ENCODE measurements around the gene GMDS. TPM values are rescaled to one million over a fixed set of nuclear protein-coding genes. Genes with fewer than 3 reads are reported as not detected.

GMDS gene
- total and polyA plus RNA-seq, 2 experiments from 2014 or later = 30.1 to 36.5 TPM

GRCh38 chr6:1894954-1895353 lies 350.5 kb downstream of the GMDS start:
- H3K4me3 Mint-ChIP-seq = no peak overlapping the region
- Histone ChIP-seq H3F3A (replicated peaks; ENCODE audit: low read depth) (no peaks in the 10 kb centered on the region), H3K79me2 (replicated peaks; ENCODE audit: insufficient read depth) (no peaks in the 10 kb centered on the region), H3K9me2 (ENCODE audit: insufficient read depth) (no peaks in the 10 kb centered on the region), H4K20me1 (replicated peaks; ENCODE audit: insufficient read depth) (no peaks in the 10 kb centered on the region), H3K27ac (ENCODE audit: low read depth) (no peak overlapping the region), H3K4me2 (no peak overlapping the region), H3K4me1 (ENCODE audit: insufficient read depth) (no peaks in the 10 kb centered on the region), H2AFZ (no peak overlapping the region), H3K4me3 (no peak overlapping the region), H3K36me3 (ENCODE audit: insufficient read depth) (no peaks in the 10 kb centered on the region), H3K27me3 (ENCODE audit: insufficient read depth) (no peaks in the 10 kb centered on the region)
- DNase-seq (ENCODE audit: low spot score) (no peak), ATAC-seq (no peak)
- no peak for TF ChIP-seq NANOG (IDR thresholded peaks at IDR 0.05; ENCODE audit: borderline replicate concordance)
- no peak for TF ChIP-seq ZNF331 (CRISPR knock-in tag; IDR thresholded peaks at IDR 0.05; ENCODE audit: low read depth)
- TF ChIP-seq, protein P1, sequence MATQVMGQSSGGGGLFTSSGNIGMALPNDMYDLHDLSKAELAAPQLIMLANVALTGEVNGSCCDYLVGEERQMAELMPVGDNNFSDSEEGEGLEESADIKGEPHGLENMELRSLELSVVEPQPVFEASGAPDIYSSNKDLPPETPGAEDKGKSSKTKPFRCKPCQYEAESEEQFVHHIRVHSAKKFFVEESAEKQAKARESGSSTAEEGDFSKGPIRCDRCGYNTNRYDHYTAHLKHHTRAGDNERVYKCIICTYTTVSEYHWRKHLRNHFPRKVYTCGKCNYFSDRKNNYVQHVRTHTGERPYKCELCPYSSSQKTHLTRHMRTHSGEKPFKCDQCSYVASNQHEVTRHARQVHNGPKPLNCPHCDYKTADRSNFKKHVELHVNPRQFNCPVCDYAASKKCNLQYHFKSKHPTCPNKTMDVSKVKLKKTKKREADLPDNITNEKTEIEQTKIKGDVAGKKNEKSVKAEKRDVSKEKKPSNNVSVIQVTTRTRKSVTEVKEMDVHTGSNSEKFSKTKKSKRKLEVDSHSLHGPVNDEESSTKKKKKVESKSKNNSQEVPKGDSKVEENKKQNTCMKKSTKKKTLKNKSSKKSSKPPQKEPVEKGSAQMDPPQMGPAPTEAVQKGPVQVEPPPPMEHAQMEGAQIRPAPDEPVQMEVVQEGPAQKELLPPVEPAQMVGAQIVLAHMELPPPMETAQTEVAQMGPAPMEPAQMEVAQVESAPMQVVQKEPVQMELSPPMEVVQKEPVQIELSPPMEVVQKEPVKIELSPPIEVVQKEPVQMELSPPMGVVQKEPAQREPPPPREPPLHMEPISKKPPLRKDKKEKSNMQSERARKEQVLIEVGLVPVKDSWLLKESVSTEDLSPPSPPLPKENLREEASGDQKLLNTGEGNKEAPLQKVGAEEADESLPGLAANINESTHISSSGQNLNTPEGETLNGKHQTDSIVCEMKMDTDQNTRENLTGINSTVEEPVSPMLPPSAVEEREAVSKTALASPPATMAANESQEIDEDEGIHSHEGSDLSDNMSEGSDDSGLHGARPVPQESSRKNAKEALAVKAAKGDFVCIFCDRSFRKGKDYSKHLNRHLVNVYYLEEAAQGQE (IDR thresholded peaks at IDR 0.05; ENCODE audit: unreplicated experiment) = no peak
- no peak for TF ChIP-seq CREB1 (CRISPR knock-in tag; IDR thresholded peaks at IDR 0.05; ENCODE audit: low read depth)
- TF ChIP-seq JUNB (IDR thresholded peaks at IDR 0.05; ENCODE audit: unreplicated experiment) = no peak
- no peak for TF ChIP-seq POLR2AphosphoS5 (IDR thresholded peaks at IDR 0.05; ENCODE audit: low read depth)
- TF ChIP-seq ZNF462 (CRISPR knock-in tag; IDR thresholded peaks at IDR 0.05) = no peak
- TF ChIP-seq EZH2 (IDR thresholded peaks at IDR 0.05; ENCODE audit: low read depth, unreplicated experiment) = no peak
- no peak for TF ChIP-seq ZNF114 (CRISPR knock-in tag; IDR thresholded peaks at IDR 0.05)
- TF ChIP-seq, protein P2, sequence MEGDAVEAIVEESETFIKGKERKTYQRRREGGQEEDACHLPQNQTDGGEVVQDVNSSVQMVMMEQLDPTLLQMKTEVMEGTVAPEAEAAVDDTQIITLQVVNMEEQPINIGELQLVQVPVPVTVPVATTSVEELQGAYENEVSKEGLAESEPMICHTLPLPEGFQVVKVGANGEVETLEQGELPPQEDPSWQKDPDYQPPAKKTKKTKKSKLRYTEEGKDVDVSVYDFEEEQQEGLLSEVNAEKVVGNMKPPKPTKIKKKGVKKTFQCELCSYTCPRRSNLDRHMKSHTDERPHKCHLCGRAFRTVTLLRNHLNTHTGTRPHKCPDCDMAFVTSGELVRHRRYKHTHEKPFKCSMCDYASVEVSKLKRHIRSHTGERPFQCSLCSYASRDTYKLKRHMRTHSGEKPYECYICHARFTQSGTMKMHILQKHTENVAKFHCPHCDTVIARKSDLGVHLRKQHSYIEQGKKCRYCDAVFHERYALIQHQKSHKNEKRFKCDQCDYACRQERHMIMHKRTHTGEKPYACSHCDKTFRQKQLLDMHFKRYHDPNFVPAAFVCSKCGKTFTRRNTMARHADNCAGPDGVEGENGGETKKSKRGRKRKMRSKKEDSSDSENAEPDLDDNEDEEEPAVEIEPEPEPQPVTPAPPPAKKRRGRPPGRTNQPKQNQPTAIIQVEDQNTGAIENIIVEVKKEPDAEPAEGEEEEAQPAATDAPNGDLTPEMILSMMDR (conservative IDR thresholded peaks at IDR 0.05; ENCODE audit: low read depth in 2 of 2) = no peak
- TF ChIP-seq STAT1 (IDR thresholded peaks at IDR 0.05; ENCODE audit: unreplicated experiment) = no peak
- no peak for TF ChIP-seq EZH2phosphoT487 (IDR thresholded peaks at IDR 0.05; ENCODE audit: unreplicated experiment)
- TF ChIP-seq, protein P3, sequence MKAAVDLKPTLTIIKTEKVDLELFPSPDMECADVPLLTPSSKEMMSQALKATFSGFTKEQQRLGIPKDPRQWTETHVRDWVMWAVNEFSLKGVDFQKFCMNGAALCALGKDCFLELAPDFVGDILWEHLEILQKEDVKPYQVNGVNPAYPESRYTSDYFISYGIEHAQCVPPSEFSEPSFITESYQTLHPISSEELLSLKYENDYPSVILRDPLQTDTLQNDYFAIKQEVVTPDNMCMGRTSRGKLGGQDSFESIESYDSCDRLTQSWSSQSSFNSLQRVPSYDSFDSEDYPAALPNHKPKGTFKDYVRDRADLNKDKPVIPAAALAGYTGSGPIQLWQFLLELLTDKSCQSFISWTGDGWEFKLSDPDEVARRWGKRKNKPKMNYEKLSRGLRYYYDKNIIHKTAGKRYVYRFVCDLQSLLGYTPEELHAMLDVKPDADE (IDR thresholded peaks at IDR 0.05) = no peak
- H3K36me3 Mint-ChIP-seq (ENCODE audit: low read depth) = no peaks in the 10 kb centered on the region
- H3K4me1 Mint-ChIP-seq = peaks cover 4% of the 10 kb centered on the region; the same call in 2 of the 3 replicates
- H3K27me3 Mint-ChIP-seq (ENCODE audit: insufficient read depth, low read depth, poor library complexity) = peaks cover 3% of the 10 kb centered on the region
- no peaks in the 10 kb centered on the region for H3K9me3 Mint-ChIP-seq
- no peak overlapping the region for H3K27ac Mint-ChIP-seq
